ENCODE data around the gene PJVK.
A peak's percentile ranks its signal among the peaks of the same experiment; 100 is the strongest.

PJVK gene

GRCh38 chr2:178482437-178482836 is 31.3 kb downstream of the PJVK start:
- DNase-seq, result no peak

GRCh38 chr2:178484245-178485041 is 33.3 kb downstream of the PJVK start:
- peak; percentile 4 for DNase-seq

GRCh38 chr2:178485356-178485755 is 34.2 kb downstream of the PJVK start:
- no peak for DNase-seq

DNA sequence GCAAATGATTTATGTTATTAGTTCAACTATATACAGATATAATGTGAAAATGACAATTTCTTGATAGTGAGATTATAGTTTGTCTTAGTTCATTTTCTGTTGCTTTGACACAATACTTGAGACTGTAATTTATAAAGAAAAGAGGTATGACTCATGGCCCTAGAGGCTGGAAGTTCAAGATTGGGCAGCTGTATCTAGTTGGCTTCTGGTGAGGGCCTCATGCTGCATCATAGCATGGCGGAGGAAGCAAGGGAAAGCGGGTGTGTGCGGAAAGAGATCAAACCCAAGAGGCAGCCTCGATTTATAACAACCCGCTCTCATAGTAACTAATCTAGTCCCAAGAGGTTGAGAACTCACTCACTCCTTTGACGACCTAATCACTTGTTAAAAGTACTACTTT is 40.4 kb downstream of the PJVK start:
- DNase-seq, result no peak

DNA sequence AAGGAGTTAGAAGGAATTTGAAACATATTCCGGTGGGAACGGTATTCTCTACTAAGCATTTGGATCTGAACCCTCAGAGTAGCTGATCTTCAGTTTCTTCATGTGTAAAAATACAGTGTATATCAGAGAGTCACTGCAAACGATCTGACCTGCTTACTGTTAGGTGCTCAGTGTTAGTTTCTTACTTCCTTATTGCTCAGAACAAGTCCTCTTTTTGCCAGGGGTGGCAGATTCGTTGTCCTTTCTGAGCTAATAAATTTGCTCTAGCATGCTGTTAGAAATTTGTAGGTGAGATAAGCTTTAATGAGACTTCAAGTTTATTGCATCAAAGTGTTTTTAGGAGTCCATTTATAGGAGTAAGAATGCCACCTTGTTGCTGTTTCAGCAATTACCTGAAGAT is 44.9 kb downstream of the PJVK start:
- DNase-seq, result no peak

GRCh38 chr2:178498137-178498536 is 47.0 kb downstream of the PJVK start:
- no peak for DNase-seq

GRCh38 chr2:178499640-178500039 is 48.5 kb downstream of the PJVK start:
- DNase-seq, result no peak

- DNase-seq, result no peak
Observed at GRCh38 chr2:178502751-178503150, 51.6 kb downstream of the PJVK start.

GRCh38 chr2:178506101-178506500 is 54.9 kb downstream of the PJVK start:
- DNase-seq, result no peak

GRCh38 chr2:178506524-178506923 is 55.3 kb downstream of the PJVK start:
- DNase-seq, result no peak

GRCh38 chr2:178506949-178507348 is 55.8 kb downstream of the PJVK start:
- DNase-seq, result no peak

DNA sequence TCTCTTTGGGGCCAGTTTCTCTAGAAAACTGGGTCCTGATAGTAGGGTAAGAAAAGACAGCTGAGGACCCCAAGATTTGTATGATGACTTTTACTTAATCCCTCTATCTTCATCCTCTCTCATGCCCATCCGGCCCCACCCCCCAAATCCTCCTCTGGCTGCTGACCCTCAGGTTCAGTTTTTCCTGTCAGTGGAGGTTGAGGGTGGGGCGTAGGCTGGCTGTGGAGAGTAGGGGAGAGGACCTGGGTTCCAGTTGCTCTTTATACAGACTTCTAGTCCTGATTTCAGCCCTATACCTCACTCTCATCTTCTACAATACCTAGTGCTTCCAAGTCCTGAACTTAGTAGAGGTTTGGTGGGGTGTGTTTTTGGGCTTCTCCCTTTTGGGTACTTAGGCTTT is 57.5 kb downstream of the PJVK start:
- no peak for DNase-seq

GRCh38 chr2:178510384-178510783 is 59.2 kb downstream of the PJVK start:
- no peak for DNase-seq
